ENCODE data around the gene SOX13. TPM values are rescaled to one million over a fixed set of nuclear protein-coding genes. Genes with fewer than 3 reads are reported as not detected.

The SOX13 gene
- total and polyA plus RNA-seq, 9 of the 15 experiments (the other 6 are each of a cell fraction or from before 2014, with no cell fraction given): 0.03 to 0.35 (median 0.06) TPM; not detected in 5

GRCh38 chr1:204036882-204037655, 35.8 kb upstream of the SOX13 start:
- H3K36me3 ChIP-seq (ENCODE audit: control insufficient read depth, insufficient read depth, low read length): no peaks in the 10 kb centered on the region
- DNase-seq (ENCODE audit: extremely low read depth in 1 of 4, low spot score in 3 of 4): no peak
- H3K27ac ChIP-seq (ENCODE audit: extremely low read depth, low read depth, low read length): no peak overlapping the region
- H3K79me2 ChIP-seq (ENCODE audit: control insufficient read depth, insufficient read depth, low read length): no peaks in the 10 kb centered on the region
- H3K4me3 ChIP-seq: no peak overlapping the region
- no peaks in the 10 kb centered on the region for H4K20me1 ChIP-seq (replicated peaks; ENCODE audit: control insufficient read depth, insufficient read depth, low read length)
- H3K9me3 ChIP-seq (replicated peaks; ENCODE audit: control insufficient read depth, insufficient read depth, low read depth, low read length): no peaks in the 10 kb centered on the region
- intact Hi-C loops (cut with micrococcal nuclease): no loop called here
- H3K4me1 ChIP-seq (replicated peaks in 1 of 2; ENCODE audit: control insufficient read depth in 2 of 2, insufficient read depth in 2 of 2, low read length in 2 of 2): no peaks in the 10 kb centered on the region
- in situ Hi-C loops (cut with MboI): no loop called here
- TF ChIP-seq, protein P1, sequence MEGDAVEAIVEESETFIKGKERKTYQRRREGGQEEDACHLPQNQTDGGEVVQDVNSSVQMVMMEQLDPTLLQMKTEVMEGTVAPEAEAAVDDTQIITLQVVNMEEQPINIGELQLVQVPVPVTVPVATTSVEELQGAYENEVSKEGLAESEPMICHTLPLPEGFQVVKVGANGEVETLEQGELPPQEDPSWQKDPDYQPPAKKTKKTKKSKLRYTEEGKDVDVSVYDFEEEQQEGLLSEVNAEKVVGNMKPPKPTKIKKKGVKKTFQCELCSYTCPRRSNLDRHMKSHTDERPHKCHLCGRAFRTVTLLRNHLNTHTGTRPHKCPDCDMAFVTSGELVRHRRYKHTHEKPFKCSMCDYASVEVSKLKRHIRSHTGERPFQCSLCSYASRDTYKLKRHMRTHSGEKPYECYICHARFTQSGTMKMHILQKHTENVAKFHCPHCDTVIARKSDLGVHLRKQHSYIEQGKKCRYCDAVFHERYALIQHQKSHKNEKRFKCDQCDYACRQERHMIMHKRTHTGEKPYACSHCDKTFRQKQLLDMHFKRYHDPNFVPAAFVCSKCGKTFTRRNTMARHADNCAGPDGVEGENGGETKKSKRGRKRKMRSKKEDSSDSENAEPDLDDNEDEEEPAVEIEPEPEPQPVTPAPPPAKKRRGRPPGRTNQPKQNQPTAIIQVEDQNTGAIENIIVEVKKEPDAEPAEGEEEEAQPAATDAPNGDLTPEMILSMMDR (IDR thresholded peaks at IDR 0.05 in 2 of 3, conservative IDR thresholded peaks at IDR 0.05 in 1 of 3; ENCODE audit: insufficient read depth in 2 of 3, low read depth in 1 of 3, low read length in 3 of 3): peak in 2 of 3 experiments; percentile 32 to 42; a peak in 3 of 6 replicates
- TF ChIP-seq, protein P2, sequence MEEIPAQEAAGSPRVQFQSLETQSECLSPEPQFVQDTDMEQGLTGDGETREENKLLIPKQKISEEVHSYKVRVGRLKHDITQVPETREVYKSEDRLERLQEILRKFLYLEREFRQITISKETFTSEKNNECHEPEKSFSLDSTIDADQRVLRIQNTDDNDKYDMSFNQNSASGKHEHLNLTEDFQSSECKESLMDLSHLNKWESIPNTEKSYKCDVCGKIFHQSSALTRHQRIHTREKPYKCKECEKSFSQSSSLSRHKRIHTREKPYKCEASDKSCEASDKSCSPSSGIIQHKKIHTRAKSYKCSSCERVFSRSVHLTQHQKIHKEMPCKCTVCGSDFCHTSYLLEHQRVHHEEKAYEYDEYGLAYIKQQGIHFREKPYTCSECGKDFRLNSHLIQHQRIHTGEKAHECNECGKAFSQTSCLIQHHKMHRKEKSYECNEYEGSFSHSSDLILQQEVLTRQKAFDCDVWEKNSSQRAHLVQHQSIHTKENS (CRISPR knock-in tag; IDR thresholded peaks at IDR 0.05): no peak
- no peak for FAIRE-seq
- peaks cover 16 to 32% of the 10 kb centered on the region in 2 experiments for H3K27me3 ChIP-seq (ENCODE audit: control insufficient read depth in 2 of 2, insufficient read depth in 2 of 2, low read length in 2 of 2)
- POLR2A ChIA-PET: no interaction called here
- no peak overlapping the region for H3K4me2 ChIP-seq (ENCODE audit: insufficient read depth, low read length)
- H3K9ac ChIP-seq (ENCODE audit: insufficient read depth in 1 of 2, low read depth in 2 of 2, low read length in 2 of 2): no peak overlapping the region
- 0% methylated on average over 14 of the region's 14 CpGs for WGBS (ENCODE audit: insufficient coverage, low coverage, missing lambda C conversion rate)
- BruUV-seq (replicated peaks): no TSS peak
- H2AFZ ChIP-seq (ENCODE audit: low read depth, low read length): no peak overlapping the region
- H3K9me1 ChIP-seq (ENCODE audit: control insufficient read depth, insufficient read depth, low read length): no peaks in the 10 kb centered on the region
- ATAC-seq: peak; percentile 64
- CTCF ChIA-PET (ENCODE audit: low intra/inter-chr PET ratio): no interaction called here
